ENCODE measurements around the gene PIKFYVE. TPM values are rescaled to one million over a fixed set of nuclear protein-coding genes. Genes with fewer than 3 reads are reported as not detected.
"Not testable (repeated sequence)": the region's sequence is repeated elsewhere in the genome, so short reads cannot be mapped to it uniquely, and the experiment has no call there.

PIKFYVE gene
- total and polyA plus RNA-seq, 2 donors (not counting 1 experiment from before 2014, with no cell fraction given), result 23.8 to 40.1 TPM

DNA sequence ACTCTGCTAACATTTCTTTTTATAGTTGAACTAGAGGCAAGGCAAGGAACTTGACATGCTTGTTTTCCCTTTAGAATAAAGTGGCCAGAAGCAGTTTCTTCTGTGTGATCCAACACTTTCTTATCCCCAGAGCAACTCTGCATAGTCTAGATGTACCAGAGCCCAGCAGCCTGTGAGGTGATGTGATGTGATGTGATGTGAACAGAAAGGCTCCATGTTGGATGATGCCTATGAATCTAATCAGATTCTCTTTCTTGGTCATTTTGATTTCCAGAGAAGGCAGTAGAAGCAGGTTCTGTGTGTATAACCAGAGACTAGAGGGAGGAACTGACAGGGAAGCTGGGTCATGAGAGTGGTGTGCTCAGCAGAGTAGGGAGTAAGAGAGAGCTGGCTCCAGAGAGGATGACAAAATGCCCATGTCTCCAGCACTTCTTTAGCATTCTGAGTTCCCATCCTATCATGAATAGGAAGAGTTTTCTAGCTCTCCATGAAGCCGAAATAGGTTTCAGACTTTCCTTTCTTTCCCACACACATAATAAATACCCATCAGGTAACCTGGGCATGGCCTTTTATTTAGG lies 109.5 kb downstream of the PIKFYVE start:
- Histone ChIP-seq H3K9me3 (ENCODE audit: control insufficient read depth, insufficient read depth, low read depth, low read length) (no peaks in the 10 kb centered on the region), H3K4me1 (ENCODE audit: control insufficient read depth, extremely low read depth, insufficient read depth, low read length) (no peaks in the 10 kb centered on the region), H3K9ac (ENCODE audit: insufficient read depth, low read length) (no peak overlapping the region), H3K27ac (ENCODE audit: insufficient read depth, low read length) (no peak overlapping the region), H2AFZ (ENCODE audit: low read length) (no peak overlapping the region), H3K4me2 (ENCODE audit: extremely low read depth, insufficient read depth, low read length) (no peak overlapping the region), H3K4me3 (replicated peaks in 1 of 4; ENCODE audit: control extremely low read depth in 1 of 4, insufficient read depth in 1 of 4, low read depth in 3 of 4, low read length in 4 of 4) (no peak overlapping the region), H3K79me2 (ENCODE audit: control insufficient read depth, insufficient read depth, low read length) (no peaks in the 10 kb centered on the region), H3K27me3 (ENCODE audit: control insufficient read depth, insufficient read depth, low read length) (no peaks in the 10 kb centered on the region), H4K20me1 (ENCODE audit: control insufficient read depth, extremely low read depth, insufficient read depth, low read length) (no peaks in the 10 kb centered on the region), H3K36me3 (ENCODE audit: control insufficient read depth, insufficient read depth, low read length) (no peaks in the 10 kb centered on the region)
- no peak for TF ChIP-seq EZH2 (IDR thresholded peaks at IDR 0.05; ENCODE audit: low read length, missing control alignments)
- TF ChIP-seq, protein P1, sequence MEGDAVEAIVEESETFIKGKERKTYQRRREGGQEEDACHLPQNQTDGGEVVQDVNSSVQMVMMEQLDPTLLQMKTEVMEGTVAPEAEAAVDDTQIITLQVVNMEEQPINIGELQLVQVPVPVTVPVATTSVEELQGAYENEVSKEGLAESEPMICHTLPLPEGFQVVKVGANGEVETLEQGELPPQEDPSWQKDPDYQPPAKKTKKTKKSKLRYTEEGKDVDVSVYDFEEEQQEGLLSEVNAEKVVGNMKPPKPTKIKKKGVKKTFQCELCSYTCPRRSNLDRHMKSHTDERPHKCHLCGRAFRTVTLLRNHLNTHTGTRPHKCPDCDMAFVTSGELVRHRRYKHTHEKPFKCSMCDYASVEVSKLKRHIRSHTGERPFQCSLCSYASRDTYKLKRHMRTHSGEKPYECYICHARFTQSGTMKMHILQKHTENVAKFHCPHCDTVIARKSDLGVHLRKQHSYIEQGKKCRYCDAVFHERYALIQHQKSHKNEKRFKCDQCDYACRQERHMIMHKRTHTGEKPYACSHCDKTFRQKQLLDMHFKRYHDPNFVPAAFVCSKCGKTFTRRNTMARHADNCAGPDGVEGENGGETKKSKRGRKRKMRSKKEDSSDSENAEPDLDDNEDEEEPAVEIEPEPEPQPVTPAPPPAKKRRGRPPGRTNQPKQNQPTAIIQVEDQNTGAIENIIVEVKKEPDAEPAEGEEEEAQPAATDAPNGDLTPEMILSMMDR (conservative IDR thresholded peaks at IDR 0.05 in 1 of 2, IDR thresholded peaks at IDR 0.05 in 1 of 2; ENCODE audit: low read depth in 1 of 2, low read length in 2 of 2), result no peak
- no peak for DNase-seq (ENCODE audit: low read depth in 2 of 2)

DNA sequence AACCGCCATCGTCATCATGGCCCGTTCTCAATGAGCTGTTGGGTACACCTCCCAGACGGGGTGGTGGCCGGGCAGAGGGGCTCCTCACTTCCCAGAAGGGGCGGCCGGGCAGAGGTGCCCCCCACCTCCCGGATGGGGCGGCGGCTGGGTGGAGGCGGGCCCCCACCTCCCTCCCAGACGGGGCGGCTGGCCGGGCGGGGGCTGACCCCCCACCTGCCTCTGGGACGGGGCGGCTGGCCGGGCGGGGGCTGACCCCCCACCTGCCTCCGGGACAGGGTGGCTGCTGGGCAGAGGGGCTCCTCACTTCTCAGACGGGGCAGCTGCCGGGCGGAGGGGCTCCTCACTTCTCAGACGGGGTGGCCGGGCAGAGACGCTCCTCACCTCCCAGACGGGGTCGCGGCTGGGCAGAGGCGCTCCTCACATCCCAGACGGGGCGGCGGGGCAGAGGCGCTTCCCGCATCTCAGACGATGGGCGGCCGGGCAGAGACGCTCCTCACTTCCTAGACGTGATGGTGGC lies 111.3 kb downstream of the PIKFYVE start:
- not testable (repeated sequence) for H3K79me2 ChIP-seq (ENCODE audit: control insufficient read depth, insufficient read depth, low read length); H3K4me2 ChIP-seq (ENCODE audit: extremely low read depth, insufficient read depth, low read length); H3K27me3 ChIP-seq (ENCODE audit: control insufficient read depth, insufficient read depth, low read length); H2AFZ ChIP-seq (ENCODE audit: low read length); H3K36me3 ChIP-seq (ENCODE audit: control insufficient read depth, insufficient read depth, low read length); H3K4me1 ChIP-seq (ENCODE audit: control insufficient read depth, extremely low read depth, insufficient read depth, low read length); H3K27ac ChIP-seq (ENCODE audit: insufficient read depth, low read length); H4K20me1 ChIP-seq (ENCODE audit: control insufficient read depth, extremely low read depth, insufficient read depth, low read length); H3K4me3 ChIP-seq (replicated peaks in 1 of 4; ENCODE audit: control extremely low read depth in 1 of 4, insufficient read depth in 1 of 4, low read depth in 3 of 4, low read length in 4 of 4); DNase-seq (ENCODE audit: low read depth in 2 of 2); H3K9me3 ChIP-seq (ENCODE audit: control insufficient read depth, insufficient read depth, low read depth, low read length); H3K9ac ChIP-seq (ENCODE audit: insufficient read depth, low read length)

DNA sequence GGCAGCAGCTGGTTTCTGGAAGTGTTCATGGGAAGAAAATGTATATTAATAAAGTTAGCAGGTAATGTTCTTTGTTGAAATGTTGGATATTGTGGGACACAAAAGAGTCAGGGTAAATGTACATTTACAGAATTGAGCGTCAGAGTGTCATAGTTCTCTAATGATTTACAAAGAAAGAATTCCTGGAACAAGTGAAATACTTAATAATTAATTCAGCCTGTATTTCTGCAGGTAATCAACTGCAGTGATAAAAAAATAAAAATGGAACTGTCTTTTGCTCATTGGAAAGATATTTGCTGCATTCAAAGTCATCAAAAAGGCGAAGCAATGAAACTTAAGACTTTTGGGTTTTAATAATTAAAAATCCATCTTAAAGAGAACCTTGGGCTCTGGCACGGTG lies 113.1 kb downstream of the PIKFYVE start:
- no peak overlapping the region for H3K9ac ChIP-seq (ENCODE audit: insufficient read depth, low read length)
- DNase-seq (ENCODE audit: low read depth in 2 of 2), result no peak
- no peaks in the 10 kb centered on the region for H4K20me1 ChIP-seq (ENCODE audit: control insufficient read depth, extremely low read depth, insufficient read depth, low read length)
- H3K36me3 ChIP-seq (ENCODE audit: control insufficient read depth, insufficient read depth, low read length), result no peaks in the 10 kb centered on the region
- peaks cover 4% of the 10 kb centered on the region for H3K27me3 ChIP-seq (ENCODE audit: control insufficient read depth, insufficient read depth, low read length)
- no peaks in the 10 kb centered on the region for H3K9me3 ChIP-seq (ENCODE audit: control insufficient read depth, insufficient read depth, low read depth, low read length)
- H3K27ac ChIP-seq (ENCODE audit: insufficient read depth, low read length), result no peak overlapping the region
- TF ChIP-seq EZH2 (IDR thresholded peaks at IDR 0.05; ENCODE audit: low read length, missing control alignments), result no peak
- TF ChIP-seq, protein P1 (conservative IDR thresholded peaks at IDR 0.05 in 1 of 2, IDR thresholded peaks at IDR 0.05 in 1 of 2; ENCODE audit: low read depth in 1 of 2, low read length in 2 of 2), result no peak
- H3K4me2 ChIP-seq (ENCODE audit: extremely low read depth, insufficient read depth, low read length), result no peak overlapping the region
- H3K4me1 ChIP-seq (ENCODE audit: control insufficient read depth, extremely low read depth, insufficient read depth, low read length), result no peaks in the 10 kb centered on the region
- no peaks in the 10 kb centered on the region for H3K79me2 ChIP-seq (ENCODE audit: control insufficient read depth, insufficient read depth, low read length)
- no peak overlapping the region for H3K4me3 ChIP-seq (replicated peaks in 1 of 4; ENCODE audit: control extremely low read depth in 1 of 4, insufficient read depth in 1 of 4, low read depth in 3 of 4, low read length in 4 of 4)
- no peak overlapping the region for H2AFZ ChIP-seq (ENCODE audit: low read length)

All from fibroblast of lung (primary cell).